GM18517 (cell line): Measurements from ENCODE around the gene AFF1.

ENCODE experiments used
- ATAC-seq: cut with Tn5 transposase; IDR thresholded peaks from one replicate; pipeline ENCODE4 v1.9.1; 2021; ENCODE audit warnings: mild to moderate bottlenecking, moderate library complexity; ENCODE audit not compliant: unreplicated experiment

Gene AFF1

DNA sequence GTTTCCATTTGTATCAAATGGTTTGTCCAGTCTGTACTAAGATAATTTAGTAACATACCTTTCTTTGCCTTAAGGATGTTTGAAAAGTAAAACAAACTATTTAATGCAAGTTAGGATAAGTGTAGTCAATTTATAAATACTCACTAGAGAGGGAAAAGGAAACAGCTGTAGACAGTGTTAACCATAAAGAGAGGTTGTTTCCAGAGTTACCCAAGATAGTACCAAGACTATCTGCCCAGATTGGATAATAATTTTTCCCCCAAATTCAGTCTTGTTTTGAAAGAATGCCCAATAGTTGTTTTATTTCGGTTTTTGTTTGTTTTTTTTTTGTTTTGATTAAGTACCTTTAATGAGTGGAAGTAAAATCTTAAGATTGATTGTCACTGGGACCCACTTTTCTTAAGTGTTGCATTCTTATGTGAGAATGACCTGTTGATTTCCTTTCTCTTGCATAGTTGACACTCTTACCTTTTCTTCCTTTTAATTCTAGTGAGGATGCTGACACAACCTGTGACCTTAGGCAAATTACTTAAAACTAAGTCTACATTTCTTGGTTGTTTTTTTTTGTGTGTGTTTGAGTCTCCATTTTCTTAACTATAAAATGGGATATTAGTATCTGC, 12.8 kb downstream of the AFF1 start:
- peak; percentile 41 for ATAC-seq

DNA sequence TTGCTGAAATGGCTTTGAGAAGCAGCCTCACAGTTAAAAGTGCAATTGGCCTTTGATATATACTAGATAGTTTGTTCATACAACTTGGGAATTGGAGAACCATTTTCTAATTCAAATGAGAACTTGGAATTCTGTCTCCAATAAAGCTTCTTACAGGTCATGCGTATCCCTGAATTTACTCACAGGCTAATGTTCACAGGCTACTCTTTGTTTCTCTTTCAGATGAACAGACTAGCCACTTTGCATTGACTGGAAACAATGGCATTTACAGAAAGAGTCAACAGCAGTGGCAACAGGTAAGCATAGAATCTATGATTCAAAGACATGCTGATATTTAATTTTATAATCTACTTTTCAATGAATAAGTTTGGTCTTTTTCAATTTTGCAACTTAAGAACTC, 13.5 kb downstream of the AFF1 start:
- ATAC-seq: peak; percentile 54

DNA sequence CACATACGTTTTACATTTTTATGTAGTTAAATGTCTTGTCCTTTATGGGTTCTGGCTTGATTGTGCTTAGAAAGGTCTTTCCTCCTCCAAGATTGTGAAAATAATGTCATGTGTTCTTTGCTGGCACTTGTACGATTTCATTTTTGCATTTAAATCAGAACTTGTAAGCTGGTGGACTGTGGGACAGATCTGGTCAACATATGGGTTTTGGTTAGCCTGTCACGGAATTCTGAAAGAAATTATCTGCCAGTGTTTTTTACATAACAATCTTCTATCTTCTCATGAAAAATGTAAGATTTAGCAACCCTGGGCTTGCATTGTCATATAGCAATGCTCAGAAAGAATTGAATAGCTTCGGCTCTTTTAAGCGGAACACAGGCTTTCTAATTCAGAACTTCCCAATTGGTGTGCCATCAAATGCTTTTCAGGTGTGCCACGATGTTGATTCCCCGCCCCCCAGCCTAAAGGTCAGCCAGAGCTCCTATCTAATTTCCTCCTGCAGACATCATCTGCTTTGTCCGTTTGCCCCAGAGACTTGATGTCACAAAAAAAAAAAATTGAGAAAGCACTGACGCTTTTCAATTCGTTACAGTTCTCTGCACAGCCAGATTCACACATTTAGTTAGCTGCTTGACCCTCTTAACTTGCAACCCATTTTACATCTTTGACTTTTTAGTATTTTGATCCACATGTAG, 16.2 kb downstream of the AFF1 start:
- ATAC-seq: no peak

DNA sequence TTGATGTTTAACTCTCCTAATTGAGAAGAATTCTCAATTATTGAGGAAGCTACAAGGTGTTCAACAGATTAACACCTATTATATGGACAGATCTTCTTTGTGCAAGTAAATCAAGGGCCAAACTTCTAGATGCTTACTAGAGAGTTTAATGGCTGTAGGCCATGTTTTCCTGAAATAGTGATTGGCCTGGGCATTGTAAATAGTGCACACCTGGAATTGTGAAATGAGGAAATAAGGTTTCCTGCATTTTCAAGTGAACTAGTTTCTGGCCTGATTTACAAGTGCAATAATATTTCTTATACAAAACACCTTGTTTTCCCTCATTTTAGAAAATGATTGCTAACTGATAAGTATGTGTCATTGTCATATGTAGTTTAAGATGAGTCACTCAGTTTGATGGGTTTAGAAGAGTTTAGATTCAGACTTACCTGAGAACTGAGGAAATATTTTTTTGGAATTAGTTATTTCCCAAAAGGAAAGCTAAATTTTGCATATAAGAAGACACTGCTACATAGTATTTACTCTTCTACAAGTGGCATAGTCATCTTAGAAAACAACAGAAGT, 21.2 kb downstream of the AFF1 start:
- ATAC-seq: no peak

DNA sequence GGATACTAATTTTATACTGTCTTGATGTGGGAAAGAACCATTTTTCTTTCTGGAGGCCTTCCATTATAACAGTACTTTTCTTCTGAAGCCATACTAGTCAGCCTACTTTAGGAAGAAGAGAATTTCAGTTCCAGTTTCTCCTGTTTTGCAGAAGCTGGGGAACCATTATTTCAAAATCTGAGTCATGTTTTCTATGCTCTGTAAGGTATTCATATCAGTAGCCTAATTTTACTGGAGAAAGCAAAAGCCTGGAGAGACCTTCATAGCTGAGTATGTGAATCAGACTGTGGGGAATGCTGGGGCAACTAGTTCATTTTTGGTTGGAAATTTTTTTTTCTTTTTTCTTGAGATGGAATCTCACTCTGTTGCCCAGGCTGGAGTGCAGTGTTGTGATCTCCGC, 22.4 kb downstream of the AFF1 start:
- peak; percentile 37 for ATAC-seq

DNA sequence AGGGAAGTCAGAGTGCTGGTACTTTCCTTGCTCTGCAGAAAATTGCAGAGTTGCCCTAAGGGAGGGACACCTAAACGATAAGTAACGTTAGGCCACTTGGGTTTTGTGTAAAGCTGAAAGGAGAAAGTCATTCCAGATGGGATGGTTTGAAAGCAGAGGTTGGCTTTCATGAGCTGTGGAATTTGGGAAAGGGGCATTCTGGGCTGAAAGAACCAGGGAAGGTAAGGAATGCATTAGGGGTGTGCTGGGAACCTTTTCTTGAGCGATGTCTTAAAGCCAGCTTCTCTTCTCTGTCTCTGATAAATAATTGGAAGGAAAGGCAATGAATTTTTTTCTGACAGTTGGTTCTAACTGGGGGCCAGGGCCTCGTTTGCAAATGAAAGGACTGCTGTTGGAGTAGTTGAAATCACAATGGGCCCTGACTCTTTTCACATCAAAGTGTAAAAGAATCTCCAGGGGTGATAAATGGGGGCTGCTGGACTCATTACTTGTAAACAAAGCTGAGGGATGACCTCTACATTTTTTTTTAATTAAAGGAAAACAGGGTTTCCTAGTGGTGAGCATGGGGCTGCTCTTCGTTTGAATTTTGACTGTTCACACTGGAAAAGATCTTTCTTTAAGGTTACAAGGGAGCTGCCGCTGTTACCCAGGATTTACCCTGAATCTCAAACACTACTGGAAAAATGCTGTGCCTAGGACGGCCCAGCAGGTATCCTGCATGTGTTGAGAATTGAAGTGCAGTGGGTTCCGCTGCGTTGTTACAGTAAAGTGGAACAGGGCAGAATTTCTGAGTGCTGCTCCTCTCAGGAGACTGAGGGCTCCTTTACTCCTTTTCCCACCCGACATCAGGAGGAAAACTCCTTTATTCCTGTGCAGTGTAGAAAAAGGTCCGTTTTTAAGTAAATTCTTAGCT, 25.0 kb downstream of the AFF1 start:
- ATAC-seq: no peak

DNA sequence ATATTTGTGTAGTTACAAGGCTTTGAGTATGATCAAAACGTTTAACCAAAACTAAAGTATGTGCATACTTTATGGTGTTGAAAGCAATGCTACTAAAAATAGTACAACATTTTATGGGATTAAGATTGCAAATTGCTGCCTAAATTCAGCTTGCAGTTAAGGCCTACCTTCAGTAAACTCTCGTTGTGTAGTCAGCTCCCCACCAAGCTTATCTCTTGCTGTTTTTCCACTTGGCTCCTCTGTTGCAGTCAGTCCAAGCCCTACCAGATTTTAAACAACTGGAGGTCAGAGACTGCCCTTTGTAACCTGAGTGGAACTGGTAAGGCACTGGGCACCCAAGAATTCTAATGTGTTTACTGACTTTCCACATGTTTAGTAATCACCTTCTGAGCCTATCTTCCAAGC, 25.7 kb downstream of the AFF1 start:
- ATAC-seq: no peak

DNA sequence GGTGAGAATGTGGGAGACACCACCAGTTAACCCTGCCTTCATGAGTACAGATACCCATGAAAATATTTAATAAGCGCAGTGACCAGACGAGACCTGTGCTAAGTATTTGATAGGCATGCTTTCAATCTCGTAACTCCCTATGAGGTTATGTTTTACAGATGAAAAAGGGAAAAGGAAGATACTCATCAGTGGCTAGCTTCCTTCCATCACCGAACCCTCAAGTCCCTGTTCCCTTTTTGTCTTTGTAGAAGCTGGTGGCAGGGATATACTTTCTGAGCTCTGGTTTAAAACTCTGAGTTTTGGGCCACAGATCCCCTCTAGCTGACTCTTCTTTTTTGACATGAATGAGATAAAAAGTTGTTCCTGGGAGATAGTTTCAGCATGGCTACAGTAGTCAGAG, 26.3 kb downstream of the AFF1 start:
- ATAC-seq: no peak

DNA sequence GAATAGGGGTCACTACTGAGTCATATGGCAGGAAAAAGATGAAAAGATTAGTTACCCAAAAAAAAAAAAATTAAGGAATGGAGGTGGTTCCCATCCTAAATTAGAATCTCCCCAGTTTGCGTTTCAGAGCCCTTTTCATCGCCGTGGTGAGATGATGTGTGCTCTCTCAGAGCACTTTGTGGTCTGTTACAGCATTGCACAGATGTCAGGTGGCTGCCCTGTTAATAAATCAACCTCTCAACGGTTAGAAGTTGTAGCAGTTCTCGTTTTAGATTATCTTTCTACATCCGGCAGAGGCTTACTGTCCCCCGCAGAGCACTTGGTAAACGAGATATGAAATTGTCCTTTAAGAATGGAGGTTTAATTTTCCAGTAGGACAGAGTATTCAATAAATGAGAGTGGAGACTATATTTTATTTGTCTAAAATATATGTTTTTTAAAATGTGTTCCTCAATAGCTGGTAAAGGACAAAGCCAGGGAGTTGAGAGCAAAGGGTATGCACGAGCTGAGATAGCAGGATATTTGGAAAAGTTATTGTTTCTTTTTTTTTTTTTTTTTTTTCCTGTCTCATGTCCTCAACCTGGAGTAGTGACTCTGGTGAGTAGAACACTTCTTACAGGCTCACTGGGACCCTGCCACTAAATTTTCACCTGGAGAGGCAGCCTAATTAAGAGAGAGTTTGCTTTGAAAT, 26.9 kb downstream of the AFF1 start:
- peak; percentile 92 for ATAC-seq

DNA sequence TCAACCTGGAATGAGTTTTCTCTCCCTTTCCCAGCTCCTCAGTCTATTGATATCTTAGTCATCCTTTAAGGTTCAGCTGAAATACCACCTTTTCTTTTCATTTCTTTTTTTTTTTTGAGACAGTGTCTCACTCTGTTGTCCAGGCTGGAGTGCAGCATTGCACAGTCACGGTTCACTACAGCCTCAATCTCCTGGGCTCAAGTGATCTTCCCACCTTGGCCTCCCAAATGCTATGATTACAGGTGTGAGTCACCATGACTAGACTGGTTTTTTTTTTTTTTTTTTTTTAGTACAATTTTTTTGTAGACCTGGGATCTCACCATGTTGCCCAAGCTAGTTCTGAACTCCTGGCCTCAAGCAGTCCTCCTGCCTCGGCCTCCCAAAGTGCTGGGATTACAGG, 28.9 kb downstream of the AFF1 start:
- no peak for ATAC-seq

DNA sequence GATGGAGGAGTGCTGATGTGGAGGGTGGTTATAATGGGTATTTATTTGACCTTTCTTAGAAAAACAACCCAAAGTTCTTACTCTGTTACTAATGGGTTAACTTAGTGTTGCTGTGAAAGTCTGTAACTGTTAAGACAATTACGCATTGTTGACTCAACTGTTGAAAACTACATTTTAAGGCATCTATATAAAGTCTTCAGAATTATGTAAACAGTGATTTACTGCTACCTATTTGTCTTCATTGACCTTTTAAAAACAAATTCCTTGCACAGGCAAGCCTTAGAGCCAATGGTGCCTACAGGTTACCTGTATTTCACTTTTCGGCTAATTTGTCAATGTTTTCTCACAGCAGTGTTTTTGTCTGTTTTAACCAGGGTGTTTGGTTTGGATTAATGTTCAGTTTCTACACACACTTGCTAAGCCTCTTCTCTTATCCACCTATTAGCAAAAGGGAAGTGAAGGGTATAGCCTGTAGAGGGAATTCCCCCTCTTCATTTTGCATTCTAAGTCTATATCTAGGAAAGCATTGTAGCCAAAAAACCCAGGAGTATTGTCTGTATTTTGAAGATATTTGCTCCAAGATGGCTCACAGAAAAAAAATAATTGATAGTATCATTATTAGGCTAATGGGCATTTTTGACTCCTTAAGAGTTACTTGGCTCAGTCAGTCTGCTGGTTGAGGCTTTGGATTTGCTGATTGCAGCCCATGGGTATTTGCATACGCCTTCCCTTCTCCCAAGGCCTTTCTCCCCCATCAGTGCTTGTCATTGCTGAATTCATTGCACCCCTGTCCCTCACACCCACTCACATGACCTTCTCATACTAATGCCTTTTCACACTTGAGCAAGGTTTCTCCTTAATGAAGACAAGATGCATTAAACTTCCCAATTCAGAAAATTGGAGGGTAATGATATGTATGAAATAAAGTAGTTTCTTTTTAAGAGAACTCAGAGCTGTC, 30.5 kb downstream of the AFF1 start:
- ATAC-seq: peak; percentile 49

DNA sequence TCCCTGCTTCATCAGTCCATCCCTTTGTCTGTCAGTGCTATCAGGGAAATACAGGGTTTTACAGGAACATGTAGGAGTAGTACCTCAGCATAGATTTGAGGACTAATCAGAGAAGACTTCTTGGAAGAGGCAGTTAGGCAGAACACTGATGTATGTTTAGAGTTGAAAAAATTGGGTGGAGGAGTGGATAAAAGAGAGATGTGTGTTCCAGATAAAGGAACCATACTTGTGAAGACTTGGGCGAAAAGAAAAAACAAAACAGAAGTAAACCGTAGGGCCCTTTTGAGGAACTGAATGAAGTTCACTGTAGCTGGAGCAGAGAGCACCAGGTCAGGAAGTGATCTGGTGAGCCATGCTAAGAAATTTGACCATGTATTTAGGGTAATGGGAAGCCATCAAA, 32.3 kb downstream of the AFF1 start:
- ATAC-seq: no peak

DNA sequence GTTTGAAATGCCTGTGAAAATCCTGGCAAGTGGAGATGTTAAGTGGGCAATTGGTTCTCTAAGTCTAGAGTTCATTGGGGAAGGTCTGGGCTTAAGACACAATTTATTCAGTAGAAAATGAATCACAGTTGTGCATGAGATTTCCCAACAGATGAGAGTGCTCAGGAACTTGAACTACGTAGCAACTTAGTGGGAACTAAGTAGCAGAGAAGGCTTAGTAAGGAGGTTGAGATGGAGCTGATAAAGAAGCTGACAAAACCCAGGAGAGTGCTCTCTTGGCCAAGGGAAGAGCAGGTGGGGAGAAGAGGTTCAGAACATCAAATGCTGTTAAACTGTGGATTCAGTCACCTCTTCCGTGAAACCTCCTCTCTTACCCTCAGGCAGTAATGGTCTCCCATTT, 33.0 kb downstream of the AFF1 start:
- ATAC-seq: no peak

DNA sequence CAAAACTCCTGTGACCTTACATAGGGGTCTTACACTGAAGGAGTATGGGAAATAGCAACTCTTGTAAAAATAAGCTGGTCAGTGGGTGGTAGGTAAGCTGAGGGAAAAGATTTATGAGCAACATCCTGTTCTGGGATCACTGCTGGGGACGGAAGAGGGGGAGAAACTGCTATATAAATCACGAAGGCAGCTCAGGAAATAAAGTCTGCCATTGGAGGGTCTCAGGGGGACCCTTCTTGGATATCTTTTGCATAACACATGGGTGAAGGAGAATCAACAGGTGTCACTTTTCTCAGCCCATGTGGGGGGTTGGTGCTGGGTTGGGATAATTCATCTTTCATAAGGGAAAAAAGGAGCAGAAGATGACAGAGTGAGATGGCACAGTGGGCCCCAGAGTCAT, 33.7 kb downstream of the AFF1 start:
- no peak for ATAC-seq

DNA sequence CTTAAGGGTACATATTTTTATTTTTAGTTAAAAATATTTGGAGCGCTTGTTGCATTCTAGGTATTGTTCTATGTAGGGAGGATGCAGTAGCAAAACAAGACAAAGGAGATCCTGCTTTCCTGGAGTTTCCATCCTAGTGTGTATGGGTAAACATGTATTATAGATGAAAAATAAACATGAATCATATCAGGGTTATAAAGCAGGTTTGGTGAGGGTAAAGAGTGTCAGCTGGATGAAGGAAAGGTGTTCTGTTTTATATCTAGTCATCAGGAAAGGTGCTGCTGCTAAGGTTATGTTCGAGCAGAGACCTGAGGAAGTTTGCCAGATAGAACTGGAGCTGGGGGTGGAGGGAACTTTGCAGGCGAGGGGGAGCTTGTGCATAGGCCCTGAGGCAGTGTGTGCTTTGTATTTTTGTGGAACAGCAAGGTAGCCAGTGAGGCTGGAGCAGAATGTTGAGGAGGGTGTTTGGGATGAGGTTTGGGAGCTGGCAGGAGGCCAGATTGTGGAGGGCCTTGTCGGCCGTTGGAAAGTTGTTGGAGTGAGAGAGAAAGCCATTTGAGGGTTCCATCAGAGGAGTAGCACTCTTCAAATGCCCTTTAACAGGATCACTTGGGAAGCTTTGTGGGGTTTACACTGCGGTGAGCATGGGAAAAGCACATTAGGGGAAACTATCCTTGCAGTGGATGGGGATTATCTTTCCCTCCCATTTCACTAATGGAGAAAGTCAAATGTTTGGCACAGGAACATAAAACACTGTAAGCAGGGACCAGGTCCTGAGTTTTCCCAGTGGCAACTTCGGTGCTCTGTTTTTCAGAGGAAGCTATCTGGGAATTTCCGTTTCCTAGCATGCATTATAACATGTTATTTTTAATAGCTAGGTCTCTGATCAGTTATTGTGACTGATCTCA, 35.9 kb downstream of the AFF1 start:
- ATAC-seq: no peak

DNA sequence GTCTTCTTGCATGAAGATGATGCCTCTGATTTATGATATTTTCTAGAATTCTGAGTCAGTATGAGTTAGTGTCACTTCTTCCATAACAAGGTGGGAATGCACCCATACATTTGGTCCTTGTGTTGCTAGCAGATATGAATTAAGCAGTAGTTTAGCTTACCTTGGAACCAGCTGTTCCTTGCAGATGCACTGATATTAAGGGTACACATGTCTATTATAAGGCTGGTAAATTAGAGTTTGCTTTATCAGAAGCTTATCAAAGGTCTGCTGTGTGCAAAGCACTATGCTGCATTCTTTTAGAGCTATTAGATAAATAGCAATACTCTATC, 36.5 kb downstream of the AFF1 start:
- no peak for ATAC-seq

DNA sequence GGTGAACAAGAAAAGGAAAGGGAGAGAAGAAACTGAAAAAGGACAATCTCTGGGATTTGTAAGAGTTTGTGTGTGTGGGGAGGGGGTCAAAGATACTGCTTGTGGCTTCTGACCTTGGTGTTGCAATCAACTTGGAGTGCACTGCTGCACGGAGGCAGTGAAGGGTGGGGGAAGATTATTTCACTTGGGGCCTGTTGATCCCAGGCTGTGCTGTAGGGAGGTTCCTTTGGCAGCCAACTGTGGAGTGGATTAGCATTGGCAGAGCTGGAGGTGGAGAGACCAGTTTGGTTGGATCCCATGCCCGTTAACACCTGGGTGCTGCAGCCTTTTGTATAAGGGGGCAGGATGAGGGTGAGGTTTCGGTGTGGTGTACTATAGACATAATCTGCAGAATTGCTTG, 38.2 kb downstream of the AFF1 start:
- ATAC-seq: no peak

DNA sequence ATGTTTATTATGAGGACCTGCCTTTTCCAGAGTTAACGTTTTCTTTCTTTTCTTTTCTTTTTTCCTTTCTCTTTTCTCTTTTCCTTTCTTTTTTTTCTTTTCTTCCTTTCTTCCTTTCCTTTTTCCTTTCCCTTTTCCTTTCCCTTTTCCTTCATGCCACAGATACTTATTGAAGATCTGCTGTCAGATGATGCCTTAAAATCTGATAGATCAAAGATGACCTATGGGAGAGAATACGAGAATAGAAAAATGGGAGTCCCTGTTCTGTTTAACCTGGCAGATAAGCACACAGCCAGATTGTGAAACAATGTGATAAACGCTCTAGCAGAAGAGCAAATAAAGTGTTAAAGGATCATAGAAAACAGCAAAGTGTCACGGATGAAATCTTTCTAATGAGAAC, 38.9 kb downstream of the AFF1 start:
- no peak for ATAC-seq

DNA sequence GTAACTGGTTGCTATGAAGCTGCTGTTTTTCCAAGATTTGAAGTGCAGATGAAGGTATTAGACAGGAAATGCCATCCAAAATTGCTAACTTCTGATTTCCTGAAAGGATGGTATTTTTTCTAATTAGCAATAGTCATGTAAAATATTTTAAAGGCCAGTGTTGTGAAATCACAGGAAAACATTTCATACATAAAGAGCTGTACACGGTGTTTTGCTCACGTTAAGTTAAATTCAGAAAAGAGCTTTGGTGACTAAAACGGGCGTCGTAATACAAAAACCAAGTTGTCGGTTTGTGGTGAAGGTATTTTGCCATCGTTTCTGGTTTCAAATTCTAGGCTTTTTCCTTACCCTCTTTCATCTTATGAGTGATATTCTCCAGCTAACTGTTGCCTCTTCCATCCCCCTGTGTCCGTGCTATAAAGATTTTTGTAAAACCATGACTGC, 39.8 kb downstream of the AFF1 start:
- ATAC-seq: no peak
